NCI-H1092 (cell line): ENCODE data around the gene CCDC92.
"Not testable (repeated sequence)": the region's sequence is repeated elsewhere in the genome, so short reads cannot be mapped to it uniquely, and the experiment has no call there.

Experiments used
- DNase-seq: peaks from one replicate; lab custom pipeline; 2025; lab: John Stamatoyannopoulos, UW

The CCDC92 gene

GRCh38 chr12:123936956-123937706, 35.5 kb downstream of the CCDC92 start:
- no peak for DNase-seq

GRCh38 chr12:123936471-123936870, 36.2 kb downstream of the CCDC92 start:
- no peak for DNase-seq

DNA sequence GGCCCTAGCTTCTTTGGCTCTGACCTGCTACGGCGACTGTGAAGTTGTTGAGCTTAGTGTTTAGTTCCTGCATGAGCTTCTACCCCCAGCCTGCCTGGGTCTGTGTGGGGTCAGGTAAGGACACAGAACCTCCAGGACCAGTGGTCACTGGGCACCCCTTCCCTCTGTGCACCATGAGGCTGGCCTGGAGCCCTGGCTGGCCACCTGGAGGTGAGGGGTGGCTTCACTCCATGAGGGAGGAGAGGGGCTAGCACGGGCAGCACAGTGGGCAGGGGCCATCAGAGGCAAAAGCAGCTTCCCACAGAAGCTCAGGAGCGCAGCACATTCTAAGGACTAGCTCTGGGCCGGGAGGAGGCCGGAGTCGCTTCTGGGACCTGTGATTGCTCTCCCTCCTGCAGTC, 36.7 kb downstream of the CCDC92 start:
- DNase-seq, result no peak

- no peak for DNase-seq
These were observed 37.8 kb downstream of the CCDC92 start for GRCh38 chr12:123934829-123935228.

DNA sequence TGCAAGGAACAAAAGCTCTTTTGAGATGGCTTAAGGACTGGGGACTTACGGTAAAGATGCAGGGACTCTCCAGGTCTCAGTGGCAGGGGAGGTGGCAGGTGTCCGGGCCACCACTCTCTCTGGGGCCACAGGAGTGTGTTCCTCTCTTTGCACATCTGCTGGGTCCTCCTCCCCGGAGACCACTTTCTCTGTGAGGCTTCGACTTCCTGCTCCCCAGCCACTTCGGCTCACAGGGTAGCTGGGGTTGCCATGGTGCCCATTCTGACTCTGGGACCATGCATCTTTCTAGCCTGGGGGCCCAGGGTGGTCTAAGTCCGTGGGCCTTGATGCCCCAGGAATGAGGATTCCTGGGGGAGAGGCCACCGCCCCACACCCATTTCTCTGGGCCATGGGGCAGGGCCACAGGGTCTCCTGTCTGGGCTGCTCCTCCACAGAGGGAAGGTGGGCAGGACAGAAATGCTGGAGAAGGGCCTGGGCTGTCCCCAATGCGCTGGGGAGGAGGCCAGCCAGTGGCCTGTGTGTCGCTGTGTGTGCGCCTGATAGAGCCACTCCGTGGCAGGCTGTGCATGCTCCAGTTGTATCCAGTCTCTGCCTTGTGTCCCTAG, 38.5 kb downstream of the CCDC92 start:
- no peak for DNase-seq

DNA sequence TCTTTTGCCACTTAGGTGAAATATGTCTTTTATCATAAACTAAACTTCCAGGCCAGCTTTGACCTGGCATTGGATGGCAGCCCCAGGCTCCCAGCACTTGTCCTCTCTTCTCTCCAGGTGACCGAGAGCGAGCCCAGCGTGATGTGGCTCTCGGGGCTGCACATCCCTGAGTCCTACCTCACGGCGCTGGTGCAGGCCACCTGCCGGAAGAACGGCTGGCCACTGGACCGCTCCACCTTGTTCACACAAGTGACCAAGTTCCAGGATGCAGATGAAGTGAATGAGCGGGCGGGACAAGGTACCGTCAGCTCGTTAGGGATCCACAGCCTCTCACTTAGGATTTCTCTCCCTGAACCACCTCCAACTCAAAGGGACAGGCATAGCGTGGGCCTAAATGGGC, 39.4 kb downstream of the CCDC92 start:
- DNase-seq, result no peak

- DNase-seq, result no peak
These were observed 40.8 kb downstream of the CCDC92 start for GRCh38 chr12:123931686-123932321.

- DNase-seq, result no peak
These were observed 42.6 kb downstream of the CCDC92 start for GRCh38 chr12:123929946-123930583.

DNA sequence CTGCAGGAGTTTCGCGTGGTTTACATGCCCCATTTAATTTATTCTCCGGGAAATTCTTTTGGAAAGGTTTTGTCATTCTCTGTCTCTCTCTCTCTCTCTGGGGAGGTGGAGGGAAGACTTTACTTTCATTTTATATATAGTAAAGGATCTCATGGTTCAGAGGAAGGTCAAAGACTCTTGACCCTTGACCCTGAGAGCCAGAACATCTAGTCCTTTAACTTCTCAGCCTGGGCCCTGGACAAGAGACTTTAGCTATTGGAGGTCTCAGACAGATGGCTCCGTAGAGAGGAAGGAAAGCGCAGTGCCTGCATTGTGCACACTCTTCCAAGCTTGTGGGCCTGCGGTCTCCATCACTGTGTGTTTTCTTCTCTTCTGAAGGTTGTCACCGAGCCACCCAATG, 43.7 kb downstream of the CCDC92 start:
- no peak for DNase-seq

- DNase-seq, result peak; percentile 35
These were observed 44.3 kb downstream of the CCDC92 start for GRCh38 chr12:123928274-123928865.

DNA sequence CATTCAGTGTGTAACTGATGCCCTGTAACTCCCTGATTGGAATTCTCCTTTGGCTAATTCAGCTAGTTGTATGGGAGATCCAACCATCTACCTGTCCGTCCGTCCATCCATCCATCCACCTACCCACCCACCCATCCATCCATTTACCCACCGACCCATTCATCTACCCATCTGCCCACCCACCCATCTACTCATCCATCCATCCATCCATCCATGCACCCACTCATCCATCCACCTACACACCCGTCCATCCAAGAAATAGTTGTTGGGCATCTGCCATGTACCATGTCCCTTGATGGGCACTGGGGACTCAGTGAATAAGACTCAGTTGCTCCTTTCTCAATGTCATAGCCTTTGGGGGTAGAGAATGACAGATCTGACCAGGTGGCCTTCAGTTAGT, 48.1 kb downstream of the CCDC92 start:
- DNase-seq, result no peak

GRCh38 chr12:123923927-123924326, 48.7 kb downstream of the CCDC92 start:
- no peak for DNase-seq

DNA sequence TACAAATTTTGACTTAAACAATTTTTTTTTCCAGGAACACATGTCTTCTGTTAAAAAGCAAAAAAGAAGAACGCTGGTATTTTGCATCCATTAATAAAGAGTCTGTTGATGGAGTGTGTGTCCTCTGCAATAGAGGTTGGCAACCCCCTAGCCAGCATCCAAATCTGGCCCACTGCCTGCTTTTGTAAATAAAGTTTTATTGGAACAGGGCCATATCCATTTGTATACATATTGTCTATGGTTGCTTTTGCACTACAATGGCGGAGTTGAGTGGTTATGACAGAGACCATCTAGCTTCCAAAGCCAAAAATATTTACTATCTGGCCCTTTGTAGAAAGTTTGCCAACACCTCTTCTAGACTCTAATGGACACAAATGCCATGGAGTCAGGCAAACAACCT, 49.6 kb downstream of the CCDC92 start:
- DNase-seq, result no peak

DNA sequence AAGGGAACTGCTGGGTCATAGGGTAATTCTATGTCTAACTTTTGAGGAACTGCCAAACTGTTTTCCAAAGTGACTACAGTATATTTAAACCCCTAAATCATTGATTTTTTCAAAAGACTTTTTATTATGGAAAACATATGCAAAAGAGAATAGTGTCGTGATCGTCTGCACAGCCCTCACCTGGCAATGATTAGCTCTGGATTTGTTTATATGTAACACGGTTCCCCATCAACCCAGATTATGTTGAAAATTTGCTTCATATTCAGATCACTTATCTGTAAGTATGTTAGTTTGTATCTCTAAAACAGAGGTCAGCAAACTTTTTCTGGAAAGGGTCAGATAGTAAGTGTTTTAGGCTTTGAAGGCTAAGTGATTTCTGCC, 52.7 kb downstream of the CCDC92 start:
- DNase-seq, result no peak

DNA sequence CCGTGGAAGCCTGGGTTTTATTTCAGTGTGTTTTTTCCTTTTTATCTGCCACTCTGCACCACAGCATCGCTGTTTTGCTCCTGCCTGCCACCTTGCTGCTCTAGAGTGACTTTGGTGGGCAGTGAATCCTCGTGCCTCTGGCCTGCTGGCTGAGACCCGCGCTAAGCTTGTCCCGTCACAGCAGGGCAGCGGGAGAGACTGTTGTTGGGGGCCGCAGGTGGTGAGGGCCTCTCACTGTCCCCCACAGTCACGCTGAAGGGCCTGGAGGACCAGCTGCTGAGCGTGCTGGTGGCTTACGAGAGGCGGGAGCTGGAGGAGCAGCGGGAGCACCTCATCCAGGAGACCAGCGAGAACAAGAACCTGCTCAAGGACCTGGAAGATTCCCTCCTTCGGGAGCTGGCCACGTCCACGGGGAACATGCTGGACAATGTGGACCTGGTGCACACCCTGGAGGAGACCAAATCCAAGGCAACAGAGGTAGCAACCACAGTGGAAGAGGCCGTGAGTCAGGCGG, 55.2 kb downstream of the CCDC92 start:
- DNase-seq, result no peak

DNA sequence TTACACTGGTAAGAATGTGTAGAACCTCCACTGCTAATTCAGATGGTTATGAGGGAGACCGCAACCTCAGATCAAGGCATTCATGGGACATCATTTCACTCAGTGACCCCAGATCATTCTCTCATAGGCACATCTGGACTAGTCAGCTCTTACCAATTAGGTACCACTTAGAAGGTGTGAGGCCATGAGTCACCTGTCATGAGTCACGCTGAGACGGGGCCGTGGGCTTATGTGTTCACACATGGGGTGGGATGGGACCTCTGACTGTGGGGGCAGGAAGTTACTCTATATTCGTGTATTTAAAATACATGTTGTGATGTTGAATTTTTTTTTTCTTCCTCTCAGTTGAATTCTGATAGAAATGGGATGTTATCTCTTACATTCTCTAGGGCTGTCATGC, 55.9 kb downstream of the CCDC92 start:
- no peak for DNase-seq

DNA sequence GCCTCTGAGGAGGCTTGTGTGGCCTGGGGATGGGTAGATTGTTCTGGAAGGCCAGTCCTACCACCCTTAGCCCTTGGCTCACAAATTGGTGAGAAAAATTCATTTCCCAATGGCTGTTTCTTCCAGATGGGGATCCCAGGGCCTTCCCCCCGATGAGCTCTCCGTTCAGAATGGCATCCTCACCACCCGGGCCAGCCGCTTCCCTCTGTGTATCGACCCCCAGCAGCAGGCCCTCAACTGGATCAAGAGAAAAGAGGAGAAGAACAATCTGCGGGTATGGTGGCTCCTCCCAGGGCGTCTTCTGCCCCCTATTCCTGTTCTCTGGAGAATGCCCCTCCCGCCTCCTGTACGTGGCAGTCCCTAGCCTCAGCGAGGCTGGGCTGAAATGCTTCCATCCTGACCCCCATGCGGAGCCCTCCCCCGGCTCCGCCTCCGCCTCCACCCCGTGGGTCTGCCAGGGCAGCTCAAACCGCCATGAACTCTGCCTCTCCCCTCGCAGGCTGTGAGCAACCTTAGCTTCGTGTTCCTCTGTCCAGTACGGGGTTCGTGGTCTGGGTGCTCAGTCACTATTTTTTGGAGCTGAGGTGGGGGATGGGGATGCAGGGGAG, 57.8 kb downstream of the CCDC92 start:
- DNase-seq, result no peak

- peak; percentile 14 for DNase-seq
These were observed 59.9 kb downstream of the CCDC92 start for GRCh38 chr12:123912415-123913380.

- DNase-seq, result not testable (repeated sequence)
These were observed 60.8 kb downstream of the CCDC92 start for GRCh38 chr12:123911672-123912409.

- DNase-seq, result no peak
These were observed 61.9 kb downstream of the CCDC92 start for GRCh38 chr12:123910761-123911193.
